ENCODE data around the gene PRM3. TPM values are rescaled to one million over a fixed set of nuclear protein-coding genes. Genes with fewer than 3 reads are reported as not detected.
A peak's percentile ranks its signal among the peaks of the same experiment; 100 is the strongest.

The PRM3 gene
- total RNA-seq, 4 donors from 2014 or later, result not detected

DNA sequence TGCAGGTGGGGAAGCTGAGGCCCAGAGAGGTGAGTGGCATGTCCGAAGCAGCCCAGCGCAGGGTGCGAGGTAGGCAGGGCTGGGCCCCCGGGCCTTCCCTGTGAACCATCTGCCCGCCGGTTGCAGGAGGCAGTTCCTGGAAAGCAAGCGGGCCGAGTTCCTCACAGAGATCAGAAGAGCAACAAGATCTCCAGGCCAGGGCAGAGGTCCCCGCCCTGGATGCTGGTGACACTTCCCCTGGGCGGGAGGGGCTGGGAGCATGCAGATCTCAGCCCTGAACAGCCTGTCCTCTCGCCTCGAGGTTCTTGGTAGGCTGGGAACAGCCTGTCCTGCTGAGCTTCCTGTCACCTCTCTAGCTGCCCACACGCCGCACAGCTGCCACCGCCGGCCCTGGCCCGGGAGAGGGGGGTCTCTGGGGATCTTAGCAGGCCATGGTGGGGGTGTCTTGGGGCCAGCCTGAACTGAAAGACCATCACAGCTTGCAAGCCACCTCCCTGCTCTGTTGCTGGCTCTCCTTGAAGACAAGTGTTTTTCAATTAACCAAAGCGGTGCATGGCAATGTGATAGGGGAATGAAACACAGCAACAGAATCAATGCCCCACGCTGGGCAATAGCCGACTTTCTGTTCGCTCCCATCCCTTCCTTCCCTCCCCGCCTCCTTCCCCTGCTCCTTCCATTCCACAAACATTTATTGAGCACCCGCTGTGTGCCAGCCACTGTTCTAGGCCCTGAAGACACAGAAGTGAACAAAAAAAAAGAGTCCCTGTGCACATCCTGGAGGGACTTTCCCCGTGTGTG is 49.1 kb downstream of the PRM3 start:
- 56 to 71% methylated on average over 13 to 14 of the region's 24 CpGs for WGBS, 2 donors
- peak; percentile 47 for DNase-seq
- Histone ChIP-seq H3K27me3 (peaks cover 0 to 13% (median 0%) of the 10 kb centered on the region in 4 donors), H3K9me3 (no peaks in the 10 kb centered on the region), H3K4me1 (peaks cover 3 to 31% (median 7%) of the 10 kb centered on the region in 3 donors), H3K36me3 (no peaks in the 10 kb centered on the region), H3K27ac (peak overlapping the region; percentile 57 to 84 (median 71)), H3K4me3 (peak overlapping the region in 1 of 4 donors; percentile 6)
- TF ChIP-seq POLR2A (IDR thresholded peaks at IDR 0.05), result peak in 1 of 4 donors; percentile 59
- TF ChIP-seq, protein P1, sequence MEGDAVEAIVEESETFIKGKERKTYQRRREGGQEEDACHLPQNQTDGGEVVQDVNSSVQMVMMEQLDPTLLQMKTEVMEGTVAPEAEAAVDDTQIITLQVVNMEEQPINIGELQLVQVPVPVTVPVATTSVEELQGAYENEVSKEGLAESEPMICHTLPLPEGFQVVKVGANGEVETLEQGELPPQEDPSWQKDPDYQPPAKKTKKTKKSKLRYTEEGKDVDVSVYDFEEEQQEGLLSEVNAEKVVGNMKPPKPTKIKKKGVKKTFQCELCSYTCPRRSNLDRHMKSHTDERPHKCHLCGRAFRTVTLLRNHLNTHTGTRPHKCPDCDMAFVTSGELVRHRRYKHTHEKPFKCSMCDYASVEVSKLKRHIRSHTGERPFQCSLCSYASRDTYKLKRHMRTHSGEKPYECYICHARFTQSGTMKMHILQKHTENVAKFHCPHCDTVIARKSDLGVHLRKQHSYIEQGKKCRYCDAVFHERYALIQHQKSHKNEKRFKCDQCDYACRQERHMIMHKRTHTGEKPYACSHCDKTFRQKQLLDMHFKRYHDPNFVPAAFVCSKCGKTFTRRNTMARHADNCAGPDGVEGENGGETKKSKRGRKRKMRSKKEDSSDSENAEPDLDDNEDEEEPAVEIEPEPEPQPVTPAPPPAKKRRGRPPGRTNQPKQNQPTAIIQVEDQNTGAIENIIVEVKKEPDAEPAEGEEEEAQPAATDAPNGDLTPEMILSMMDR (IDR thresholded peaks at IDR 0.05), result no peak
- intact Hi-C loops (cut with DNase I), result no loop called here

Small RNA genes lying within 50 kb of the gene (small RNA-seq; reads per million reads assigned to genes)
- gene MIR548H2 (0 reads per million in 4 donors), gene RF00019 (0 reads per million in 4 donors), gene RF00554 (0 reads per million in 4 donors)

Other genes starting within 250 kb of the PRM3 start
- 1 to 10 TPM in 3 of 4 donors, under 1 TPM in 1; 0.42 to 9.3 (median 3.7) TPM for gene SOCS1, start 17.4 kb downstream of the PRM3 start, total RNA-seq
- gene TNP2, start 4.3 kb downstream of the PRM3 start, total RNA-seq, result not detected
- not detected for gene PRM2, start 2.9 kb upstream of the PRM3 start, total RNA-seq
- gene PRM1, start 7.7 kb upstream of the PRM3 start, total RNA-seq, result not detected
- 10 to 100 TPM in 1 of 4 donors, 1 to 10 TPM in 3; 4.6 to 12.0 (median 8.1) TPM for gene RMI2, start 71.8 kb upstream of the PRM3 start, total RNA-seq